ENCODE data around the gene OR6B3. TPM values are rescaled to one million over a fixed set of nuclear protein-coding genes. Genes with fewer than 3 reads are reported as not detected.

Gene OR6B3
- total RNA-seq, 1 donor from 2014 or later = not detected

Other genes starting within 250 kb of the OR6B3 start
- gene NDUFA10, start 28.2 kb downstream of the OR6B3 start, total RNA-seq = 96.6 and 121 TPM in 2 replicates
- not detected in 2 replicates for gene OR6B2, start 23.1 kb downstream of the OR6B3 start, total RNA-seq
- gene COPS9, start 82.8 kb upstream of the OR6B3 start, total RNA-seq = 132 and 135 TPM in 2 replicates
- gene OTOS, start 87.1 kb upstream of the OR6B3 start, total RNA-seq = not detected in 2 replicates